ENCODE results near the gene NFKB1.

DNA sequence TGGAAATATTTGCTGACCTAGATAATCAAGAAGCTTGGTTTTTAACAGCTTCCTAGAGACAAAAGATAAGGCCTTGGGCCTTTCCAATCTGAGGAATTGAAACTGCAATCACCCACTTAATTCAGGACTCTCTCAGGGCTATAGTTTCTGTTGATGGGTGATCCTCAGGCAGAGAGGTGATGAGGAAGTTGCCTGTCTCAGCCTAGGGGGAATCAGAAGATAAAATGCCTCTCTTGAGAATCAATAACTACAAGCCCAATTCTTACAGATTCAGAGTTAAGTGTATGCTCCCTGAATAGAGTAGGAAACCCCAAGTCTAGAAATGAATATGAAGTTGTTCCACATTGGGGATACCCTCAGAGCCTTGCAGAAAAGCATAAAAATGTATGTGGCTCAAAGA is 45.5 kb downstream of the NFKB1 start:
- TF ChIP-seq POLR2A (IDR thresholded peaks at IDR 0.05; ENCODE audit: low read length) (no peak), GATA1 (IDR thresholded peaks at IDR 0.05; ENCODE audit: low read depth, low read length) (no peak)

All from erythroblast (primary cell).